Kidney tubule cell (primary cell): Measurements from ENCODE around the gene PPP2R2C.

Source experiments
- DNase-seq: peaks from one replicate; pipeline ENCODE4 v3.0.0-alpha.2; 2018; ENCODE audit warnings: low spot score

The PPP2R2C gene

GRCh38 chr4:6288342-6288741 lies 184.1 kb downstream of the PPP2R2C start:
- no peak for DNase-seq

- DNase-seq: no peak
These were observed 185.2 kb downstream of the PPP2R2C start for GRCh38 chr4:6287017-6287788.

- no peak for DNase-seq
These were observed 189.1 kb downstream of the PPP2R2C start for GRCh38 chr4:6283282-6283681.

GRCh38 chr4:6282314-6282771 lies 190.1 kb downstream of the PPP2R2C start:
- DNase-seq: no peak

GRCh38 chr4:6281436-6282313 lies 190.7 kb downstream of the PPP2R2C start:
- no peak for DNase-seq

GRCh38 chr4:6280365-6280996 lies 191.9 kb downstream of the PPP2R2C start:
- no peak for DNase-seq

GRCh38 chr4:6279582-6280289 lies 192.7 kb downstream of the PPP2R2C start:
- no peak for DNase-seq

- DNase-seq: no peak
These were observed 193.6 kb downstream of the PPP2R2C start for GRCh38 chr4:6278801-6279197.

- DNase-seq: no peak
These were observed 194.2 kb downstream of the PPP2R2C start for GRCh38 chr4:6277935-6278800.

GRCh38 chr4:6277139-6277802 lies 195.1 kb downstream of the PPP2R2C start:
- no peak for DNase-seq

- no peak for DNase-seq
These were observed 196.3 kb downstream of the PPP2R2C start for GRCh38 chr4:6275898-6276806.

- no peak for DNase-seq
These were observed 197.1 kb downstream of the PPP2R2C start for GRCh38 chr4:6275351-6275750.

- no peak for DNase-seq
These were observed 198.8 kb downstream of the PPP2R2C start for GRCh38 chr4:6273661-6273990.

- peak; percentile 82 for DNase-seq
These were observed 199.4 kb downstream of the PPP2R2C start for GRCh38 chr4:6272863-6273660.

GRCh38 chr4:6271701-6272465 lies 200.5 kb downstream of the PPP2R2C start:
- DNase-seq: peak; percentile 48

- no peak for DNase-seq
These were observed 201.2 kb downstream of the PPP2R2C start for GRCh38 chr4:6271206-6271605.

- no peak for DNase-seq
These were observed 201.7 kb downstream of the PPP2R2C start for GRCh38 chr4:6270636-6271121.
